Left hindlimb (tissue), 1 donor: ENCODE measurements around the gene KLF13.

Experiments
- DNase-seq: peaks from one replicate; pipeline ENCODE4 v3.0.0-alpha.2; 2018

KLF13 gene

GRCh38 chr15:31326156-31326874, at the start of gene KLF13:
TSS of gene KLF13 (plus strand) at chr15:31326835. CDS start at chr15:31327213, 378 bp downstream.
- peak; percentile 99 for DNase-seq

- no peak for DNase-seq
These were observed 49.1 kb upstream of the KLF13 start for GRCh38 chr15:31277335-31278060.

- no peak for DNase-seq
These were observed 48.6 kb upstream of the KLF13 start for GRCh38 chr15:31278061-31278445.

- DNase-seq, result no peak
These were observed 48.0 kb upstream of the KLF13 start for GRCh38 chr15:31278544-31279220.

GRCh38 chr15:31279221-31280045, 47.2 kb upstream of the KLF13 start:
- DNase-seq, result no peak

- DNase-seq, result no peak
These were observed 46.4 kb upstream of the KLF13 start for GRCh38 chr15:31280046-31280830.

GRCh38 chr15:31280831-31281216, 45.8 kb upstream of the KLF13 start:
- no peak for DNase-seq

- DNase-seq, result no peak
These were observed 43.6 kb upstream of the KLF13 start for GRCh38 chr15:31283043-31283442.

GRCh38 chr15:31285772-31286261, 40.8 kb upstream of the KLF13 start:
- no peak for DNase-seq

GRCh38 chr15:31291048-31291578, 35.5 kb upstream of the KLF13 start:
- no peak for DNase-seq

- no peak for DNase-seq
These were observed 34.1 kb upstream of the KLF13 start for GRCh38 chr15:31292391-31293015.

GRCh38 chr15:31293655-31294054, 33.0 kb upstream of the KLF13 start:
- no peak for DNase-seq

GRCh38 chr15:31294067-31294466, 32.6 kb upstream of the KLF13 start:
- no peak for DNase-seq

GRCh38 chr15:31295658-31296057, 31.0 kb upstream of the KLF13 start:
- DNase-seq, result no peak

GRCh38 chr15:31296219-31296645, 30.4 kb upstream of the KLF13 start:
- DNase-seq, result no peak

- no peak for DNase-seq
These were observed 29.7 kb upstream of the KLF13 start for GRCh38 chr15:31296646-31297574.

- no peak for DNase-seq
These were observed 28.8 kb upstream of the KLF13 start for GRCh38 chr15:31297575-31298456.

- DNase-seq, result no peak
These were observed 27.9 kb upstream of the KLF13 start for GRCh38 chr15:31298707-31299172.

- DNase-seq, result peak; percentile 66
These were observed 26.4 kb upstream of the KLF13 start for GRCh38 chr15:31300208-31300661.
